CD4-positive, alpha-beta T cell (primary cell): ENCODE results near the gene CTNNA1. TPM values are rescaled to one million over a fixed set of nuclear protein-coding genes. Genes with fewer than 3 reads are reported as not detected.
A peak's percentile ranks its signal among the peaks of the same experiment; 100 is the strongest.

Source experiments
- ATAC-seq: fragments of 200-7000 bp; cut with Tn5 transposase; one replicate; pipeline ENCODE4 v1.10.0; 2022; ENCODE audit warnings: mild to moderate bottlenecking; ENCODE audit not compliant: poor library complexity
- CTCF ChIA-PET: fragments of 350-600 bp; sonication (Branson Sonifier 250); formaldehyde crosslinking; loops from one replicate; lab custom pipeline; 2021; ENCODE audit warnings: antibody characterized with exemption, inconsistent platforms; lab: Charles Lee
- POLR2A ChIA-PET: fragments of 350-600 bp; sonication (Branson Sonifier 250); formaldehyde crosslinking; loops from one replicate; lab custom pipeline; 2021; ENCODE audit warnings: antibody characterized with exemption, inconsistent platforms; lab: Charles Lee
- DNase-seq, 14 experiments: peaks; one replicate each; pipeline ENCODE4 v3.0.0-alpha.2; 2013 to 2020; ENCODE audit warnings: mixed read lengths in 2 of 14
- H3K27ac ChIP-seq, 2 donors: one replicate each; pipeline versions ENCODE4 v1.5.1 to v1.7.0; 2013; ENCODE audit warnings: low read length in 2 of 2, low read depth in 1 of 2, mild to moderate bottlenecking in 1 of 2
- H3K27me3 ChIP-seq, 2 experiments: 1 replicate in 1 of 2; 2 replicates in 1 of 2; pipeline versions ENCODE4 v1.6.1 to v1.7.0; 2013; ENCODE audit warnings: low read length in 2 of 2, control low read depth in 1 of 2, mild to moderate bottlenecking in 1 of 2, moderate library complexity in 1 of 2; ENCODE audit not compliant: insufficient read depth in 2 of 2, control insufficient read depth in 1 of 2
- H3K36me3 ChIP-seq: one replicate; pipeline ENCODE4 v1.6.1; 2013; ENCODE audit warnings: low read length, control low read depth; ENCODE audit not compliant: insufficient read depth
- H3K4me1 ChIP-seq: one replicate; pipeline ENCODE4 v1.6.1; 2013; ENCODE audit warnings: low read length, control low read depth; ENCODE audit not compliant: insufficient read depth
- H3K4me3 ChIP-seq: one replicate; pipeline ENCODE4 v1.5.1; 2013; ENCODE audit warnings: mild to moderate bottlenecking, low read length, moderate library complexity
- H3K9me3 ChIP-seq, 2 experiments: 1 replicate in 1 of 2; 2 replicates in 1 of 2; pipeline versions ENCODE4 v1.6.1 to v1.7.0; 2013; ENCODE audit warnings: low read length in 2 of 2, mild to moderate bottlenecking in 2 of 2, control low read depth in 1 of 2, moderate library complexity in 1 of 2; ENCODE audit not compliant: control insufficient read depth in 1 of 2, insufficient read depth in 1 of 2
- H3K27ac Mint-ChIP-seq: one replicate; pipeline ENCODE4 v1.8.0; 2020; ENCODE audit warnings: mixed read lengths
- H3K27me3 Mint-ChIP-seq: one replicate; pipeline ENCODE4 v1.8.0; 2021; ENCODE audit warnings: mixed read lengths
- H3K36me3 Mint-ChIP-seq: one replicate; pipeline ENCODE4 v1.8.0; 2021; ENCODE audit warnings: low read depth, mixed read lengths
- H3K4me1 Mint-ChIP-seq: one replicate; pipeline ENCODE4 v1.8.0; 2021; ENCODE audit warnings: low read depth, mixed read lengths
- H3K4me3 Mint-ChIP-seq: one replicate; pipeline ENCODE4 v1.8.0; 2020; ENCODE audit warnings: mild to moderate bottlenecking, mixed read lengths
- H3K9me3 Mint-ChIP-seq: one replicate; pipeline ENCODE4 v1.8.0; 2020; ENCODE audit warnings: mixed read lengths
- CTCF ChIP-seq: fragments of 200-600 bp; IDR thresholded peaks from one replicate; pipeline ENCODE4 v1.8.0; 2022; ENCODE audit warnings: antibody characterized with exemption, mild to moderate bottlenecking
- intact Hi-C, 2 experiments: fragments of 100-400 bp; cut with DNase I in 1 of 2; cut with micrococcal nuclease in 1 of 2; formaldehyde crosslinking; loops; one replicate each; pipeline versions ENCODE4 v1.15.1 to v1.9.0; 2023 to 2025; cut with DNase I, micrococcal nuclease
- total RNA-seq, 174 experiments: library from RNA in 2 of 174; stranded (reverse) in 2 of 174; gene quantifications; one replicate each; pipeline ENCODE4 v1.2.3 and lab custom pipeline; 2021 to 2026

CTNNA1 gene
- total RNA-seq, 2 experiments from 2014 or later = 6.0 to 6.7 TPM

- Histone ChIP-seq H3K27me3 (no peaks in the 10 kb centered on the region), H3K36me3 (no peaks in the 10 kb centered on the region), H3K4me1 (peaks cover 31% of the 10 kb centered on the region), H3K27ac (no peak overlapping the region), H3K9me3 (no peaks in the 10 kb centered on the region), H3K4me3 (no peak overlapping the region)
- ChIA-PET POLR2A (no interaction called here), CTCF (no interaction called here)
- ATAC-seq = peak; percentile 63
- intact Hi-C loops = no loop called here
- peak in 5 of 14 experiments; percentile 8 to 57 (median 18) for DNase-seq
- no peaks in the 10 kb centered on the region for H3K36me3 Mint-ChIP-seq
- no peak for TF ChIP-seq CTCF
- peak overlapping the region; percentile 31 for H3K4me3 Mint-ChIP-seq
- H3K27ac Mint-ChIP-seq = no peak overlapping the region
- no peaks in the 10 kb centered on the region for H3K27me3 Mint-ChIP-seq
- H3K4me1 Mint-ChIP-seq = peaks cover 39% of the 10 kb centered on the region
- H3K9me3 Mint-ChIP-seq = no peaks in the 10 kb centered on the region
These were observed 226.6 kb downstream of the CTNNA1 start for GRCh38 chr5:138979684-138980280.

GRCh38 chr5:138980441-138980840 lies 227.2 kb downstream of the CTNNA1 start:
- H3K4me3 ChIP-seq = no peak overlapping the region
- intact Hi-C loops = no loop called here
- POLR2A ChIA-PET = no interaction called here
- DNase-seq (no peak), ATAC-seq (no peak)
- CTCF ChIA-PET = no interaction called here
- peak overlapping the region; percentile 31 for H3K4me3 Mint-ChIP-seq
- no peak overlapping the region for H3K27ac Mint-ChIP-seq
- no peaks in the 10 kb centered on the region for H3K9me3 Mint-ChIP-seq
- no peaks in the 10 kb centered on the region for H3K36me3 Mint-ChIP-seq
- H3K4me1 ChIP-seq = peaks cover 31% of the 10 kb centered on the region
- H3K27ac ChIP-seq = no peak overlapping the region
- H3K27me3 Mint-ChIP-seq = no peaks in the 10 kb centered on the region
- TF ChIP-seq CTCF = no peak
- peaks cover 39% of the 10 kb centered on the region for H3K4me1 Mint-ChIP-seq
- no peaks in the 10 kb centered on the region for H3K9me3 ChIP-seq
- H3K36me3 ChIP-seq = no peaks in the 10 kb centered on the region
- no peaks in the 10 kb centered on the region for H3K27me3 ChIP-seq

- intact Hi-C loops = no loop called here
- Histone ChIP-seq H3K4me1 (peaks cover 31% of the 10 kb centered on the region), H3K36me3 (no peaks in the 10 kb centered on the region), H3K27me3 (no peaks in the 10 kb centered on the region), H3K9me3 (no peaks in the 10 kb centered on the region), H3K4me3 (no peak overlapping the region), H3K27ac (no peak overlapping the region)
- Mint-ChIP-seq H3K27me3 (no peaks in the 10 kb centered on the region), H3K27ac (no peak overlapping the region), H3K4me1 (peaks cover 39% of the 10 kb centered on the region), H3K36me3 (no peaks in the 10 kb centered on the region), H3K9me3 (no peaks in the 10 kb centered on the region), H3K4me3 (no peak overlapping the region)
- ChIA-PET POLR2A (no interaction called here), CTCF (no interaction called here)
- ATAC-seq = no peak
- no peak for DNase-seq
- TF ChIP-seq CTCF = no peak
These were observed 227.9 kb downstream of the CTNNA1 start for GRCh38 chr5:138981131-138981530.
